ENCODE results near the gene DACT2.
"Not testable (repeated sequence)": the region's sequence is repeated elsewhere in the genome, so short reads cannot be mapped to it uniquely, and the experiment has no call there.

Gene DACT2

GRCh38 chr6:168301648-168302398, 17.8 kb downstream of the DACT2 start:
- no peak for DNase-seq (ENCODE audit: low spot score)

- DNase-seq (ENCODE audit: low spot score) = no peak
Observed at GRCh38 chr6:168300975-168301647, 18.5 kb downstream of the DACT2 start.

GRCh38 chr6:168299541-168300511, 19.8 kb downstream of the DACT2 start:
- DNase-seq (ENCODE audit: low spot score) = no peak

- DNase-seq (ENCODE audit: low spot score) = no peak
Observed at GRCh38 chr6:168297643-168298042, 21.9 kb downstream of the DACT2 start.

GRCh38 chr6:168294901-168295300, 24.7 kb downstream of the DACT2 start:
- DNase-seq (ENCODE audit: low spot score) = no peak

- no peak for DNase-seq (ENCODE audit: low spot score)
Observed at GRCh38 chr6:168293636-168294530, 25.7 kb downstream of the DACT2 start.

GRCh38 chr6:168292826-168293225, 26.8 kb downstream of the DACT2 start:
- DNase-seq (ENCODE audit: low spot score) = no peak

GRCh38 chr6:168291450-168291849, 28.1 kb downstream of the DACT2 start:
- no peak for DNase-seq (ENCODE audit: low spot score)

- no peak for DNase-seq (ENCODE audit: low spot score)
Observed at GRCh38 chr6:168290095-168290494, 29.5 kb downstream of the DACT2 start.

- no peak for DNase-seq (ENCODE audit: low spot score)
Observed at GRCh38 chr6:168289571-168289962, 30.0 kb downstream of the DACT2 start.

GRCh38 chr6:168288781-168289570, 30.6 kb downstream of the DACT2 start:
- DNase-seq (ENCODE audit: low spot score) = no peak

GRCh38 chr6:168287460-168287859, 32.1 kb downstream of the DACT2 start:
- DNase-seq (ENCODE audit: low spot score) = not testable (repeated sequence)

GRCh38 chr6:168286771-168287446, 32.7 kb downstream of the DACT2 start:
- DNase-seq (ENCODE audit: low spot score) = not testable (repeated sequence)

GRCh38 chr6:168286116-168286515, 33.5 kb downstream of the DACT2 start:
- DNase-seq (ENCODE audit: low spot score) = no peak

- DNase-seq (ENCODE audit: low spot score) = no peak
Observed at GRCh38 chr6:168285456-168285855, 34.1 kb downstream of the DACT2 start.

GRCh38 chr6:168284187-168284586, 35.4 kb downstream of the DACT2 start:
- no peak for DNase-seq (ENCODE audit: low spot score)

- no peak for DNase-seq (ENCODE audit: low spot score)
Observed at GRCh38 chr6:168283686-168284025, 35.9 kb downstream of the DACT2 start.

- no peak for DNase-seq (ENCODE audit: low spot score)
Observed at GRCh38 chr6:168282985-168283685, 36.4 kb downstream of the DACT2 start.

GRCh38 chr6:168281826-168282225, 37.8 kb downstream of the DACT2 start:
- DNase-seq (ENCODE audit: low spot score) = no peak

Measured in cerebellar cortex (tissue), 1 donor.